HG02759 (cell line): ENCODE data around the gene GHDC.
"Not testable (repeated sequence)": the region's sequence is repeated elsewhere in the genome, so short reads cannot be mapped to it uniquely, and the experiment has no call there.

Source experiments
- ATAC-seq: cut with Tn5 transposase; IDR thresholded peaks from one replicate; pipeline ENCODE4 v1.9.1; 2021; ENCODE audit warnings: mild to moderate bottlenecking, moderate library complexity; ENCODE audit not compliant: unreplicated experiment

GHDC gene

GRCh38 chr17:42193969-42194899 is at the start of gene GHDC:
TSS of gene GHDC (minus strand) at chr17:42194494. CDS start at chr17:42193581, 913 bp downstream.
- ATAC-seq, result peak; percentile 90

GRCh38 chr17:42243493-42243982 is 49.2 kb upstream of the GHDC start:
- ATAC-seq, result no peak

GRCh38 chr17:42241871-42242270 is 47.6 kb upstream of the GHDC start:
- no peak for ATAC-seq

GRCh38 chr17:42240863-42241262 is 46.6 kb upstream of the GHDC start:
- ATAC-seq, result not testable (repeated sequence)

GRCh38 chr17:42240201-42240600 is 45.9 kb upstream of the GHDC start:
- no peak for ATAC-seq

- not testable (repeated sequence) for ATAC-seq
Observed at GRCh38 chr17:42239576-42239975, 45.3 kb upstream of the GHDC start.

- no peak for ATAC-seq
Observed at GRCh38 chr17:42236760-42237159, 42.5 kb upstream of the GHDC start.

- ATAC-seq, result no peak
Observed at GRCh38 chr17:42233994-42234393, 39.7 kb upstream of the GHDC start.

- no peak for ATAC-seq
Observed at GRCh38 chr17:42233156-42233555, 38.9 kb upstream of the GHDC start.

GRCh38 chr17:42230225-42230624 is 35.9 kb upstream of the GHDC start:
- no peak for ATAC-seq

GRCh38 chr17:42227849-42228700 is 33.8 kb upstream of the GHDC start:
- ATAC-seq, result no peak

GRCh38 chr17:42225646-42226045 is 31.4 kb upstream of the GHDC start:
- ATAC-seq, result no peak

- no peak for ATAC-seq
Observed at GRCh38 chr17:42224651-42225050, 30.4 kb upstream of the GHDC start.

- no peak for ATAC-seq
Observed at GRCh38 chr17:42221886-42222745, 27.8 kb upstream of the GHDC start.

GRCh38 chr17:42219280-42219679 is 25.0 kb upstream of the GHDC start:
- not testable (repeated sequence) for ATAC-seq

GRCh38 chr17:42214156-42214555 is 19.9 kb upstream of the GHDC start:
- no peak for ATAC-seq

- no peak for ATAC-seq
Observed at GRCh38 chr17:42212382-42212781, 18.1 kb upstream of the GHDC start.

- ATAC-seq, result not testable (repeated sequence)
Observed at GRCh38 chr17:42211921-42212341, 17.6 kb upstream of the GHDC start.

- ATAC-seq, result no peak
Observed at GRCh38 chr17:42210046-42210445, 15.8 kb upstream of the GHDC start.

GRCh38 chr17:42206153-42206612 is 11.9 kb upstream of the GHDC start:
- not testable (repeated sequence) for ATAC-seq
